SU-DHL-6 (cell line): ENCODE measurements around the gene PDZD4.

ENCODE experiments used
- H2AFZ ChIP-seq: fragments of 200-600 bp; sonication (generic); 2 replicates; pipeline ENCODE4 v1.6.1; 2014; ENCODE audit warnings: low read depth, mild to moderate bottlenecking, moderate library complexity, mixed read lengths, antibody characterized with exemption, low read length; ENCODE audit not compliant: severe bottlenecking
- H3F3A ChIP-seq: fragments of 200-600 bp; shearing (Covaris generic); 2 replicates; pipeline ENCODE4 v1.6.0; 2016; ENCODE audit warnings: antibody characterized with exemption, mild to moderate bottlenecking; ENCODE audit not compliant: insufficient read depth
- H3K27ac ChIP-seq: fragments of 200-600 bp; sonication (generic); 2 replicates; pipeline ENCODE4 v1.5.1; 2016; ENCODE audit warnings: low read depth, mild to moderate bottlenecking, low read length, moderate library complexity, mixed read lengths
- H3K27me3 ChIP-seq: fragments of 200-600 bp; sonication (generic), shearing (Covaris generic); 2 replicates; pipeline ENCODE4 v1.6.0; 2014; ENCODE audit warnings: mild to moderate bottlenecking, low read length
- H3K36me3 ChIP-seq: fragments of 200-600 bp; sonication (generic); 2 replicates; pipeline ENCODE4 v1.6.1; 2014; ENCODE audit warnings: mild to moderate bottlenecking, low read length, mixed read lengths
- H3K4me2 ChIP-seq: fragments of 300-600, 200-600 bp; shearing (Covaris generic), sonication (generic); 2 replicates; pipeline ENCODE4 v1.6.0; 2014; ENCODE audit warnings: low read length, low read depth, mild to moderate bottlenecking; ENCODE audit not compliant: poor library complexity, severe bottlenecking
- H3K4me3 ChIP-seq: fragments of 200-600 bp; sonication (generic); 2 replicates; pipeline ENCODE4 v1.5.1; 2014; ENCODE audit warnings: antibody characterized with exemption, low read length, mild to moderate bottlenecking, mixed read lengths; ENCODE audit not compliant: insufficient read depth, poor library complexity, severe bottlenecking
- H3K79me2 ChIP-seq: fragments of 200-600 bp; sonication (generic); 2 replicates; pipeline ENCODE4 v1.6.1; 2014; ENCODE audit warnings: mild to moderate bottlenecking, low read length, moderate library complexity; ENCODE audit not compliant: insufficient read depth
- H3K9ac ChIP-seq: fragments of 200-600 bp; sonication (generic); 2 replicates; pipeline ENCODE4 v1.7.0; 2014; ENCODE audit warnings: mild to moderate bottlenecking, low read length
- H3K9me2 ChIP-seq: fragments of 200-600 bp; sonication (generic); replicated peaks from 2 replicates; pipeline ENCODE4 v1.6.1; 2014; ENCODE audit warnings: low read length; ENCODE audit not compliant: insufficient read depth
- H3K9me3 ChIP-seq: fragments of 200-600 bp; sonication (generic); 2 replicates; pipeline ENCODE4 v1.6.1; 2014; ENCODE audit warnings: low read length, mixed read lengths; ENCODE audit not compliant: insufficient read depth
- H4K20me1 ChIP-seq: fragments of 200-600 bp; sonication (generic); 2 replicates; pipeline ENCODE4 v1.6.1; 2014; ENCODE audit warnings: low read depth, mild to moderate bottlenecking, antibody characterized with exemption, low read length, moderate library complexity, mixed read lengths
- CTCF ChIP-seq: fragments of 200-600 bp; sonication (generic); IDR thresholded peaks from one replicate; pipeline ENCODE4 v1.5.1; 2017; ENCODE audit warnings: antibody characterized with exemption, mild to moderate bottlenecking, low read length, moderate library complexity; ENCODE audit not compliant: insufficient read depth, poor library complexity, severe bottlenecking
- EZH2phosphoT487 ChIP-seq: fragments of 200-600 bp; sonication (generic), shearing (Covaris generic); conservative IDR thresholded peaks from 2 replicates; pipeline ENCODE4 v1.6.1; 2018; ENCODE audit warnings: mild to moderate bottlenecking, antibody characterized with exemption, low read length, moderate library complexity, mixed read lengths

Gene PDZD4

DNA sequence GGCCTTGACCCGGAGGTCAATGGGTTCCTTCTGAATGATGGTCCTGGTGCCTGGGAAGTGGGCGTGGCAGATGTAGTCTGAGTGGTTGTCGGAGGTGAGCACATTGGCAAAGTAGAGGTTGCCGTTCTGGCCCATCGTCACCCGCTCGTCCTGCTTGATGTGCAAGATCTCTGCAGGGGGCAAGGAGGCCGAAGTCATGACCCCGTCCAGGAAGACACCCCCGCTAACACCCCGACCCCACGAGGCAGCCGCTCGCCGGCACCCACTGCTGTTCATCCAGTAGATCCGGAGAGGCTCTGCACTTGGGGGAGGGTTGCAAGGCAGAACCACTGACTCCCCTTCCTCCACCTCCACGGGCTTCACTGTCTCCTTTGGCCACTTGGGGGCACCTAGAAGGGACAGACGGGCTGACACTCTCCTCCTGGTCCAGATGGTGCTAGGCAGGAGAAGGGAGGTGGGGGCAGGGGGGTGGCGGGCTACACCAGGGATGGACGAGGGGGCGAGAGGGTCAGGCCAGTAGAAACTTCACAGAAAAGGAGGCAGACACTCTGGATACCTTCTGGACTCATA, 40.5 kb upstream of the PDZD4 start:
- Histone ChIP-seq H3K27ac (no peak overlapping the region), H3K79me2 (no peaks in the 10 kb centered on the region), H3K9ac (no peak overlapping the region), H3K9me2 (no peaks in the 10 kb centered on the region), H2AFZ (no peak overlapping the region), H3K4me2 (no peak overlapping the region), H3K27me3 (no peaks in the 10 kb centered on the region), H3K4me3 (no peak overlapping the region), H3K9me3 (no peaks in the 10 kb centered on the region), H3K36me3 (no peaks in the 10 kb centered on the region), H3F3A (no peaks in the 10 kb centered on the region), H4K20me1 (no peaks in the 10 kb centered on the region)
- TF ChIP-seq EZH2phosphoT487, result no peak
- TF ChIP-seq CTCF, result no peak

DNA sequence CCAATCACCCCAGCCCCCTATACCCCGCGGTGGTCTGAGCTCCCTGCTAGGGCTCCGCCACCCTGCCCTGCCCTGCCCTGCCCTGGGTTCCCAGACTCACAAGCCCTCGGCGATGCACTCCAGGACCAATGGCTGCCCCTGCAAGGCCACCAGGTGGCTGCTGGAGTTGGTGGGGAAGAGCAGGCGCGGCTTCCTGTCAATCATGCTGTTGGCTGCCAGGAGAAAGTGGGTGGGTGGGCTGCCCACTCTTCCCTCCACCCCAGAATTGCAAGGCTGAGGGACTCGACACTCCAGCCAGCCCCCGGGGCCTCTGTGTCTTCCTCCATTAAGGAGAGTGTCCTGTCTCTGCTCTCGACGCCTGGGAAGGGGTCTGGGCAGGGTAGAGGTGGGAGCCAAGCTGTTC, 39.9 kb upstream of the PDZD4 start:
- Histone ChIP-seq H3F3A (no peaks in the 10 kb centered on the region), H3K9me2 (no peaks in the 10 kb centered on the region), H3K79me2 (no peaks in the 10 kb centered on the region), H3K4me2 (no peak overlapping the region), H3K4me3 (no peak overlapping the region), H3K9me3 (no peaks in the 10 kb centered on the region), H3K27me3 (no peaks in the 10 kb centered on the region), H3K27ac (no peak overlapping the region), H4K20me1 (no peaks in the 10 kb centered on the region), H3K9ac (no peak overlapping the region), H2AFZ (no peak overlapping the region), H3K36me3 (no peaks in the 10 kb centered on the region)
- no peak for TF ChIP-seq CTCF
- no peak for TF ChIP-seq EZH2phosphoT487

- no peaks in the 10 kb centered on the region for H3F3A ChIP-seq
- H4K20me1 ChIP-seq, result no peaks in the 10 kb centered on the region
- H3K79me2 ChIP-seq, result no peaks in the 10 kb centered on the region
- H3K9ac ChIP-seq, result no peak overlapping the region
- TF ChIP-seq CTCF, result no peak
- TF ChIP-seq EZH2phosphoT487, result no peak
- no peak overlapping the region for H3K4me3 ChIP-seq
- H3K9me3 ChIP-seq, result no peaks in the 10 kb centered on the region
- no peaks in the 10 kb centered on the region for H3K27me3 ChIP-seq
- no peaks in the 10 kb centered on the region for H3K36me3 ChIP-seq
- no peaks in the 10 kb centered on the region for H3K9me2 ChIP-seq
- no peak overlapping the region for H2AFZ ChIP-seq
- H3K27ac ChIP-seq, result no peak overlapping the region
- no peak overlapping the region for H3K4me2 ChIP-seq
Measured at GRCh38 chrX:153869473-153870287, 39.3 kb upstream of the PDZD4 start.
